Measurements from ENCODE around the gene RTN4IP1.

RTN4IP1 gene

DNA sequence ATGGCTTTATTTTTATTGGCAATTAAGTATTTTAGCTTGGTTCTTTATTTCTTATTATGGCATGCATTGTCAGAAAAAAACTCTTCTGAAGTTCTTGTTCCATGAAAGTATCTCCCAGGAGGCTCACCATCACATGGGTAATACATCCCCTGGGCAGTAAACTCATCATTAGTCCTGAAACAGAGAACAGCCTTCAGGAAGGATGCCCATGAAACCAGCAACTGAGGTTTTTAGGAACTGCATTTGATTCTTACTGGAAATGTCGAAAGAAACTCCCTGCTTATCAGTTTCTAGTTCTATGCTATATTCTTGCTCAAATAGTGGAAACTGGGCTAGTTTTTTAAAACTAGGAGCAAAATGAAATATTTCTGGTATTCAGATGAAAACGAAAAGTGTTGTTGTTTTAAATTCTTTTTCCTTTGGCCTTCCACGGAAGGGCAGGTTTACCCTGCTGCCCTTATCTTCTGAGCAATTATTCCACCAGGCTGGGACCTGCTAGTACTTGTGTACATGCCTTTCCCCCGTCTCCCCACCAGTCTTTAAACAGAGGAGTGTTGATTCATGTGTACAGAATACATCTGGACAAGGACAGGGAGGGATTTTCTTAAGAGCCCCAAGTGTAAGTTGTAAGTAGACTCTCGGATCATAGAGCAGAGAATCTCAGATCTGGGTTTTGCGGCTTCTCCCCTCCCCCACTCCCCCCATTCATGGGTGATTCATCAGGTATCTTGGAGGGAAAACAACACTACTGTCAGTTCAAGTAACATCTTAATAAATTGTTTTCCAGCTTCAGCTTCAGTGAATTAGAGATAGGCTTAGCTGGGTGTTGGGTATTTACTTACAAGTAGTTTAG lies 81.5 kb downstream of the RTN4IP1 start:
- no peak overlapping the region for H2AFZ ChIP-seq (ENCODE audit: low read depth, low read length, severe bottlenecking)
- H3K27me3 ChIP-seq (ENCODE audit: low read length), result no peaks in the 10 kb centered on the region
- no peak overlapping the region for H3K9ac ChIP-seq (ENCODE audit: low read length)
- H3K27ac ChIP-seq (ENCODE audit: low read depth, low read length), result no peak overlapping the region
- TF ChIP-seq, protein P1, sequence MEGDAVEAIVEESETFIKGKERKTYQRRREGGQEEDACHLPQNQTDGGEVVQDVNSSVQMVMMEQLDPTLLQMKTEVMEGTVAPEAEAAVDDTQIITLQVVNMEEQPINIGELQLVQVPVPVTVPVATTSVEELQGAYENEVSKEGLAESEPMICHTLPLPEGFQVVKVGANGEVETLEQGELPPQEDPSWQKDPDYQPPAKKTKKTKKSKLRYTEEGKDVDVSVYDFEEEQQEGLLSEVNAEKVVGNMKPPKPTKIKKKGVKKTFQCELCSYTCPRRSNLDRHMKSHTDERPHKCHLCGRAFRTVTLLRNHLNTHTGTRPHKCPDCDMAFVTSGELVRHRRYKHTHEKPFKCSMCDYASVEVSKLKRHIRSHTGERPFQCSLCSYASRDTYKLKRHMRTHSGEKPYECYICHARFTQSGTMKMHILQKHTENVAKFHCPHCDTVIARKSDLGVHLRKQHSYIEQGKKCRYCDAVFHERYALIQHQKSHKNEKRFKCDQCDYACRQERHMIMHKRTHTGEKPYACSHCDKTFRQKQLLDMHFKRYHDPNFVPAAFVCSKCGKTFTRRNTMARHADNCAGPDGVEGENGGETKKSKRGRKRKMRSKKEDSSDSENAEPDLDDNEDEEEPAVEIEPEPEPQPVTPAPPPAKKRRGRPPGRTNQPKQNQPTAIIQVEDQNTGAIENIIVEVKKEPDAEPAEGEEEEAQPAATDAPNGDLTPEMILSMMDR (IDR thresholded peaks at IDR 0.05; ENCODE audit: insufficient read depth, low read length, poor library complexity, severe bottlenecking), result no peak
- no peak for TF ChIP-seq EZH2phosphoT487 (conservative IDR thresholded peaks at IDR 0.05; ENCODE audit: low read length)
- no peaks in the 10 kb centered on the region for H3K9me2 ChIP-seq (replicated peaks; ENCODE audit: insufficient read depth, low read length)
- H3K4me2 ChIP-seq (ENCODE audit: low read depth, low read length, poor library complexity, severe bottlenecking), result no peak overlapping the region
- H3F3A ChIP-seq (ENCODE audit: insufficient read depth), result 0 out of 2 replicates have a peak, but pooled peaks cover 5% of the 10 kb centered on the region
- H3K4me3 ChIP-seq (ENCODE audit: insufficient read depth, low read length, poor library complexity, severe bottlenecking), result no peak overlapping the region
- H4K20me1 ChIP-seq (ENCODE audit: low read depth, low read length), result no peaks in the 10 kb centered on the region
- no peaks in the 10 kb centered on the region for H3K9me3 ChIP-seq (ENCODE audit: insufficient read depth, low read length)
- no peaks in the 10 kb centered on the region; the same call in 1 of the 2 replicates for H3K79me2 ChIP-seq (ENCODE audit: insufficient read depth, low read length)
- peaks cover 63% of the 10 kb centered on the region for H3K36me3 ChIP-seq (ENCODE audit: low read length)

DNA sequence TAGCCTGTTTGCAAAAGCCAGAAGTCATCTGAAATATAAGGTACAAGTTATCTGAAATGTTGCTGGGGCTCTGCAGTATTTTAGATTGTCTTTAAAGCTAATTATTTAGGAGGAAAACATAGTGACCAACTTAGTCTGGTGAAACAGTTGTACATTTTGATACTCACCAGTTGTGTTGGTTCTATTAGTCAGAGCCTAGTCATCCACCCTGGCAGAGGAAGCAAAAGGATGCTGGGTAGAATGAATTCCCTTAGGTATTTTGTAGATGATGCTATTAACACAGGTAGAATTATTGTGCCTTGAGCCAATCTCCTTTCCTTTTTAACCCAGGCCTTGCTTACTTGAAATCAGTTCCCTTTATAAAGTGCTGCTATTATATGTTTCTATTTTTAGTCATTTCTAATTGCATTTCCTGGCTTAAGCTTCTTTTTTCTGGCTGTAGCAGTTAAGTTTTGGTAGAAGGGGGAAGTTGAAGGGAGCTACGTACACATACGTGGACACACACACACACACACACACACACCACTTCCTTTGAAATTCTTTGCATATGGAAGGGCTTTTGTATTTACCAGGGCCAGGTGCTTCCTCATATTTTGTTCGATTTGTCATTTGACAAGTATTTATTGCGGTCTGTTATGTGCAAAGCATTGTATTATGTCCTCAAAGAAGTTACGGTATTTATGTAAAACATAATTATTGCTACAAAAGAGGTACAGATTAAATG lies 82.4 kb downstream of the RTN4IP1 start:
- H2AFZ ChIP-seq (ENCODE audit: low read depth, low read length, severe bottlenecking), result no peak overlapping the region
- TF ChIP-seq, protein P1 (IDR thresholded peaks at IDR 0.05; ENCODE audit: insufficient read depth, low read length, poor library complexity, severe bottlenecking), result no peak
- 0 out of 2 replicates have a peak, but pooled peaks cover 4% of the 10 kb centered on the region for H3F3A ChIP-seq (ENCODE audit: insufficient read depth)
- no peaks in the 10 kb centered on the region for H3K27me3 ChIP-seq (ENCODE audit: low read length)
- H3K79me2 ChIP-seq (ENCODE audit: insufficient read depth, low read length), result no peaks in the 10 kb centered on the region; the same call in 1 of the 2 replicates
- no peaks in the 10 kb centered on the region for H3K9me2 ChIP-seq (replicated peaks; ENCODE audit: insufficient read depth, low read length)
- H4K20me1 ChIP-seq (ENCODE audit: low read depth, low read length), result no peaks in the 10 kb centered on the region
- H3K9ac ChIP-seq (ENCODE audit: low read length), result no peak overlapping the region
- H3K4me2 ChIP-seq (ENCODE audit: low read depth, low read length, poor library complexity, severe bottlenecking), result no peak overlapping the region
- H3K36me3 ChIP-seq (ENCODE audit: low read length), result peaks cover 56% of the 10 kb centered on the region
- no peak overlapping the region for H3K4me3 ChIP-seq (ENCODE audit: insufficient read depth, low read length, poor library complexity, severe bottlenecking)
- no peaks in the 10 kb centered on the region for H3K9me3 ChIP-seq (ENCODE audit: insufficient read depth, low read length)
- no peak overlapping the region for H3K27ac ChIP-seq (ENCODE audit: low read depth, low read length)

DNA sequence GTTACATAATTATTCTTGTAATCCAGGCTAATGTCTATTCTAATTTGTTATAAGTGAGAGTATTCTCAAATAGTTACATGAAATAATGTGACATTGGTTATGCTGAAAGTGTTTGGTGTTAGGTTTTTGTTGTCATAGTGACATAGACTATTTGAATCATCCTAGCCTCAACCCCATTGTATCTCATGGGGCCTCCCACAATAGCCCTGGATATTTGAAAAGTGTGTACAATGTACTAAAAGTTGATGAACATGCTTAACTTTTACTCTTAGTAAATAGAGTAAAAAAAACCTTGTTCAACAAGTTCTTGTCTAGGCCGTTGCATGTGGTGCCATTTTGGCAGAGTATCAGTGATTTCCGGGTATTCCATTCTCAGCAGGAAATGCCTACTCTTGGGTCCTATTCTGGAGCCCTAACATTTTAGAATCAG lies 83.0 kb downstream of the RTN4IP1 start:
- peaks cover 51% of the 10 kb centered on the region for H3K36me3 ChIP-seq (ENCODE audit: low read length)
- H2AFZ ChIP-seq (ENCODE audit: low read depth, low read length, severe bottlenecking), result no peak overlapping the region
- no peaks in the 10 kb centered on the region for H3K9me3 ChIP-seq (ENCODE audit: insufficient read depth, low read length)
- H3K27ac ChIP-seq (ENCODE audit: low read depth, low read length), result no peak overlapping the region
- TF ChIP-seq, protein P1 (IDR thresholded peaks at IDR 0.05; ENCODE audit: insufficient read depth, low read length, poor library complexity, severe bottlenecking), result no peak
- no peak for TF ChIP-seq EZH2phosphoT487 (conservative IDR thresholded peaks at IDR 0.05; ENCODE audit: low read length)
- H3K9ac ChIP-seq (ENCODE audit: low read length), result no peak overlapping the region
- 0 out of 2 replicates have a peak, but pooled peaks cover 4% of the 10 kb centered on the region for H3F3A ChIP-seq (ENCODE audit: insufficient read depth)
- no peaks in the 10 kb centered on the region for H4K20me1 ChIP-seq (ENCODE audit: low read depth, low read length)
- no peaks in the 10 kb centered on the region for H3K27me3 ChIP-seq (ENCODE audit: low read length)
- H3K4me3 ChIP-seq (ENCODE audit: insufficient read depth, low read length, poor library complexity, severe bottlenecking), result no peak overlapping the region
- no peaks in the 10 kb centered on the region for H3K9me2 ChIP-seq (replicated peaks; ENCODE audit: insufficient read depth, low read length)
- no peaks in the 10 kb centered on the region; the same call in 1 of the 2 replicates for H3K79me2 ChIP-seq (ENCODE audit: insufficient read depth, low read length)
- no peak overlapping the region for H3K4me2 ChIP-seq (ENCODE audit: low read depth, low read length, poor library complexity, severe bottlenecking)

Measured in SU-DHL-6 (cell line).